ENCODE results near the gene CREB3L2. TPM values are rescaled to one million over a fixed set of nuclear protein-coding genes. Genes with fewer than 3 reads are reported as not detected.

CREB3L2 gene
- total RNA-seq, 4 donors from 2014 or later, result 10.9 to 24.5 (median 14.1) TPM

- Histone ChIP-seq H3K4me1 (peaks cover 16% of the 10 kb centered on the region), H3K27me3 (no peaks in the 10 kb centered on the region), H3K9me3 (no peaks in the 10 kb centered on the region), H3K4me3 (no peak overlapping the region), H3K36me3 (peaks cover 66% of the 10 kb centered on the region), H3K27ac (peak overlapping the region; percentile 58)
- DNase-seq (ENCODE audit: low spot score in 2 of 2), result no peak
- TF ChIP-seq CTCF (IDR thresholded peaks at IDR 0.05) (no peak), EP300 (IDR thresholded peaks at IDR 0.05) (no peak), POLR2AphosphoS5 (IDR thresholded peaks at IDR 0.05) (no peak), POLR2A (IDR thresholded peaks at IDR 0.05) (no peak)
- WGBS, result 74% methylated on average over 20 of the region's 20 CpGs
Observed at GRCh38 chr7:137879357-137880158, 122.3 kb downstream of the CREB3L2 start.

GRCh38 chr7:137878333-137878961 lies 123.4 kb downstream of the CREB3L2 start:
- Histone ChIP-seq H3K4me3 (no peak overlapping the region), H3K36me3 (peaks cover 62% of the 10 kb centered on the region), H3K9me3 (no peaks in the 10 kb centered on the region), H3K27me3 (no peaks in the 10 kb centered on the region), H3K4me1 (peaks cover 16% of the 10 kb centered on the region), H3K27ac (no peak overlapping the region)
- WGBS, result 69% methylated on average over 8 of the region's 8 CpGs
- DNase-seq (ENCODE audit: low spot score in 2 of 2), result peak; percentile 82 to 87
- no peak for TF ChIP-seq POLR2AphosphoS5 (IDR thresholded peaks at IDR 0.05)
- no peak for TF ChIP-seq CTCF (IDR thresholded peaks at IDR 0.05)
- TF ChIP-seq EP300 (IDR thresholded peaks at IDR 0.05), result no peak
- no peak for TF ChIP-seq POLR2A (IDR thresholded peaks at IDR 0.05)

- no peaks in the 10 kb centered on the region for H3K9me3 ChIP-seq
- H3K36me3 ChIP-seq, result peaks cover 52% of the 10 kb centered on the region
- H3K27ac ChIP-seq, result no peak overlapping the region
- DNase-seq (ENCODE audit: low spot score in 2 of 2), result no peak
- 72% methylated on average over 5 of the region's 5 CpGs for WGBS
- no peak for TF ChIP-seq EP300 (IDR thresholded peaks at IDR 0.05)
- no peak for TF ChIP-seq CTCF (IDR thresholded peaks at IDR 0.05)
- TF ChIP-seq POLR2AphosphoS5 (IDR thresholded peaks at IDR 0.05), result no peak
- no peak for TF ChIP-seq POLR2A (IDR thresholded peaks at IDR 0.05)
- H3K27me3 ChIP-seq, result no peaks in the 10 kb centered on the region
- H3K4me3 ChIP-seq, result no peak overlapping the region
- H3K4me1 ChIP-seq, result peaks cover 16% of the 10 kb centered on the region
Observed at GRCh38 chr7:137877027-137877675, 124.7 kb downstream of the CREB3L2 start.

- Histone ChIP-seq H3K27ac (no peak overlapping the region), H3K4me1 (peaks cover 16% of the 10 kb centered on the region), H3K4me3 (no peak overlapping the region), H3K9me3 (no peaks in the 10 kb centered on the region), H3K36me3 (peaks cover 38% of the 10 kb centered on the region), H3K27me3 (no peaks in the 10 kb centered on the region)
- 94% methylated on average over 4 of the region's 4 CpGs for WGBS
- TF ChIP-seq EP300 (IDR thresholded peaks at IDR 0.05), result no peak
- TF ChIP-seq CTCF (IDR thresholded peaks at IDR 0.05), result no peak
- no peak for TF ChIP-seq POLR2A (IDR thresholded peaks at IDR 0.05)
- no peak for TF ChIP-seq POLR2AphosphoS5 (IDR thresholded peaks at IDR 0.05)
- DNase-seq (ENCODE audit: low spot score in 2 of 2), result no peak
Observed at GRCh38 chr7:137875746-137876145, 126.1 kb downstream of the CREB3L2 start.

Data from suprapubic skin (tissue), 4 donors.